SIG-M5 treated with dmso at 0.1 percent for 504 hours (cell line): ENCODE measurements around the gene ASTE1.
A peak's percentile ranks its signal among the peaks of the same experiment; 100 is the strongest.
"Not testable (repeated sequence)": the region's sequence is repeated elsewhere in the genome, so short reads cannot be mapped to it uniquely, and the experiment has no call there.

ENCODE experiments used
- DNase-seq: peaks from one replicate; lab custom pipeline; 2025; ENCODE audit not compliant: unreplicated experiment; lab: John Stamatoyannopoulos, UW

The ASTE1 gene, protein sequence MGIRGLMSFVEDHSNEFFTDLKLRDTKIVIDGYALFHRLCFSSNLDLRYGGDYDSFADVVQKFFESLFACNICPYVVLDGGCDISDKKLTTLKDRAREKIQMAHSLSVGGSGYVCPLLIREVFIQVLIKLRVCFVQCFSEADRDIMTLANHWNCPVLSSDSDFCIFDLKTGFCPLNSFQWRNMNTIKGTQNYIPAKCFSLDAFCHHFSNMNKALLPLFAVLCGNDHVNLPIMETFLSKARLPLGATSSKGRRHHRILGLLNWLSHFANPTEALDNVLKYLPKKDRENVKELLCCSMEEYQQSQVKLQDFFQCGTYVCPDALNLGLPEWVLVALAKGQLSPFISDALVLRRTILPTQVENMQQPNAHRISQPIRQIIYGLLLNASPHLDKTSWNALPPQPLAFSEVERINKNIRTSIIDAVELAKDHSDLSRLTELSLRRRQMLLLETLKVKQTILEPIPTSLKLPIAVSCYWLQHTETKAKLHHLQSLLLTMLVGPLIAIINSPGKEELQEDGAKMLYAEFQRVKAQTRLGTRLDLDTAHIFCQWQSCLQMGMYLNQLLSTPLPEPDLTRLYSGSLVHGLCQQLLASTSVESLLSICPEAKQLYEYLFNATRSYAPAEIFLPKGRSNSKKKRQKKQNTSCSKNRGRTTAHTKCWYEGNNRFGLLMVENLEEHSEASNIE

GRCh38 chr3:131026321-131027151, at the start of gene ASTE1, which contains the start of gene NEK11:
ASTE1 (minus strand) TSS chr3:131026825; CDS start chr3:131025306, 1,519 bp downstream.
NEK11 (plus strand) TSS chr3:131026877; CDS start chr3:131029709, 2,832 bp downstream.
- peak; percentile 89 for DNase-seq

- no peak for DNase-seq
These were observed 49.2 kb upstream of the ASTE1 start for GRCh38 chr3:131075632-131076328.

GRCh38 chr3:131072845-131073244, 46.2 kb upstream of the ASTE1 start:
- DNase-seq, result no peak

DNA sequence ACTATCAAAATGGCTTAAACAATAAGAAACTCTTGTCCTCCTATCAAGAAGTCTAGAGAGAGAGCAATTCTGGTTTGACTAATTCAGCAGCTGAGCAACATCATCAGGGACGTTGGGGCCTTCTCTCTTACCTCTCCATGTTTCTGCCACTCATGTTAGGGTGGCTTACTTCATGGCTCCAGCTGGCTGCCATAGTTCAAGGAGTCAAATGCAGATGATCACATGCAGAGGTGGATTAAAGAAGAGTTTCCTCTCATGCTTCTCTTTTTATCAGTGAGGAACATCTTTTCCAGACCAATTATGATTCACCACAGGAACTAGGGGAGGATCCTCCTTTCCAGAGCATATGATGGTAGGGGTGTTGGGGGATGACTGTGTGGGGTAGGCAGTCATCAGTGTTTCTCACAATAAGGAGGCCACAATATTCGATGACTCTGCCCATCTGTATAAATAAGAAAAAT, 45.5 kb upstream of the ASTE1 start:
- no peak for DNase-seq

- DNase-seq, result no peak
These were observed 41.4 kb upstream of the ASTE1 start for GRCh38 chr3:131067983-131068382.

DNA sequence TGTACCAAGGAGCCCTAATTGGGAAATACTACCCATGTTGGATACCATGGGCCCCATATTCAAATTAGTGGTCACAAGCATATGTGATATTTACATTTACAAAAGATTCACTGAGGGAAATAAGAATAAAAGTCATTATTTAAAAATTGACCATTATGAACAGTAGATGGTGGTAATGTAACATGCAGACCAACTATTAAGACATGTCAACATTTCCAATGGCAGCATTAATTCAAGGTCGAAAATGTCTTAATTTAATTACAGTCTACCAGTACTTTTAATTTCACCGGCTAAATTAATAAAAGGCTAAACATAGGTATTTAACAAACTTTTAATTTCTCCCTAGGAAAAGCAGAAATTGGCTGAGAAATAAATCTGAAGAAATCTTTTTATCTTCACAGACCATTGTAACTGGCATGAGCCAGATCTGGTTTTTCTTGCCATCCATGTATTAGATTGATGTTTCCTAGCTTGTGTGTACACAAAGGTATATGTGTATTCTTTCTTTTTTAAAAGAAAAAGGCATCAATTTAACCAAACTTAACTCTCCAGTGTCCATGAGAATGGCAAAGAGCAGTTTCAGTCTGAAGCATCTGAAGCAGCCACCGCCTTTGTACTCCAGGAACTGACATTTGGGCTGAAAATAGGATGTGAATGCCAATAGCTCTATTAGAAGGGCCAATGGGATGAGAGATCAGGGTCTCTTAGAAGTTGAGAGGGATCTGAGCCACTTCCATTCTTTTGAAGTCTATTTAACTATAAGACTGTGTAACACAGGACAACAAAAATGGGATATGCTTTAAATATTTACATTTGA, 26.6 kb upstream of the ASTE1 start:
- DNase-seq, result no peak

- no peak for DNase-seq
These were observed 23.4 kb upstream of the ASTE1 start for GRCh38 chr3:131050001-131050400.

GRCh38 chr3:131048030-131048429, 21.4 kb upstream of the ASTE1 start:
- DNase-seq, result no peak

DNA sequence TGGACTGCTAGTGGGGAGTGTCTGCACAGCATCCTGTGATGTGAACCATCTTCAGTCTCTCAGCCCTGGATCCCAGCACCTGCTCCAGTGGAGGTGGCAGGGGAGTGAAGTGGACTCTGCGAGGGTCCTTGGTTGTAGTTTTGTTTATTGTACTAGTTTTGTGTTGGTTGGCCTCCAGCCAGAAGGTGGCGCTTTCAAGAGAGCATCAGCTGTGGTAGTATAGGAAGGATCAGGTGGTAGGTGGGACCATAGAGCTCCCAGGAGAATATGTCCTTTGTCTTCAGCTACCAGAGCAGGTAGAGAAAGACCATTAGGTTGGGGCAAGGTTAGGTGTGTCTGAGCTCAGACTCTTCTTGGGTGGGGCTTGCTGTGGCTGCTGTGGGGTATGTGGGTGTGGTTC, 21.0 kb upstream of the ASTE1 start:
- DNase-seq, result no peak

GRCh38 chr3:131042271-131042985, 15.8 kb upstream of the ASTE1 start:
- not testable (repeated sequence) for DNase-seq

DNA sequence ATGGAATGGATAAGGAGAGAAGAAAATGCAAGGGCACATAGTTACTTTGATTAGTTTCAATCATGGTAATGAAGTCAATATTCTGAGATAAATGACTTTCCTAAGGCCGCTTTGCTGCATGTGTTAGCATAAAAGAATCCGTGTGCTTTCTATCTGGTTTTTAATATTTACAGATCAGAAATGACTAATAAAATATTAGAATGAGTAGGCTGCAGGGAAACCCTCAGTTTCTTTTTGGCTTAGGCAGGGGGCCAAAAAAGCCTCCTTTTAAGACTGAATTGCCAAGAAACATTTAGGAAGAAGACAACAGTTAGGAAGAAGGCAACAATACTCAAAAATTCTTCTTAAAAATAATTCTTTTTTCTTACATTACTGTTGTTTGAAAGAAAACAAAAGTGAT, 11.7 kb upstream of the ASTE1 start:
- no peak for DNase-seq

GRCh38 chr3:131036986-131037385, 10.4 kb upstream of the ASTE1 start:
- DNase-seq, result no peak

DNA sequence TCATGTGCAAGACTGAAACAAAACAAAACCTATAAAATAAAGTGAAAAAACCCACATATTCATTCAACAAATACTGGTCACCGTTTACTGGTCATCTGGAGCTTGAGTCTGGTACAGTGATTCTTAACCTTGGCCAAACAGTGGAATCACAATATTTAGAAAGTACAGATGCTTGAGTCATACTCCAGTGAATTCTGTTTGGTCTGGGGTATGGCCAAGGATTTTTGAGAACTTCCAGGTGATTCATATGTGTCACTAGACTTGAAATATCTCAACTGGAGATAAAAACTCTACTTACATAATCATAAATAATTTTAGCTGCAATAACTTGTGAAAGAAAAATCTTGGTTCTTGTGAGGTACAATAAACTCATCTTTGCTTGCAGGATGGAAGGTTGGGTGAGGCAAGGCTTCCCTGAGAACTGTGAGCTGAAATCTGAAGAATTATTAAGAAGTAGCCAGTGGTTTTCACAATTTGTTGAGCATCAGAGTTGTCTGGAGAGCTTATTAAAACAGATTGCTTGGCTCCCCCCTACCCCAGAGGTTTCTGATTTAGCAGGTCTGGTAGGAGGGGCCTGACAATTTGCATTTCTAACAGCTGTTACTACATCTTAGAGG, 9.7 kb upstream of the ASTE1 start:
- DNase-seq, result no peak

DNA sequence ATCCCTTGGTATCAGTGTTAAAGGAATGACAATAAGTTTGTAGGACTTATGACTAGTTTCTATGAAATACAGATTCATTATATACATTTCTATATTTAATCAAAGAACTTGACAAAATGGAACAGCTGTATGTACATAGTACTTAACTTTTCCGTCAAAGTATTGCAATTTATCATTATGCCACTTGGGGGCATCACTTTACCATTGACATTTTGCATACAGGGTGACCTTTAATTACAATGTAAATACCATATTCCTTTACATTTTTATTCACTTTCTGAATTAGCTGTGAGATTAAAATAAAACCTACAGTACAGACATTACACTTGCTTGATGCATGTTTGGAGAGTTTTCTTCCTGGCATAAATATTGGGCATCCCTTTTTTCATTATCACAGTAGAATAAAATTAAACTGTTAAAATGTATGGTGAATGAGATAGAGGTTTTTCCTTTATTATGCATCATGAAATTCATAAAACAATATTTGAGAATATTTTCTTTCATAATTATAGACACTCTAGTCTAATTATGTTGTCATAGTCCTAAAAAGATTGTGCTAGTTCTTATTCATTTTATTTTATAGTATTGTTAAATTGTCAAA, 7.0 kb upstream of the ASTE1 start:
- peak; percentile 41 for DNase-seq

DNA sequence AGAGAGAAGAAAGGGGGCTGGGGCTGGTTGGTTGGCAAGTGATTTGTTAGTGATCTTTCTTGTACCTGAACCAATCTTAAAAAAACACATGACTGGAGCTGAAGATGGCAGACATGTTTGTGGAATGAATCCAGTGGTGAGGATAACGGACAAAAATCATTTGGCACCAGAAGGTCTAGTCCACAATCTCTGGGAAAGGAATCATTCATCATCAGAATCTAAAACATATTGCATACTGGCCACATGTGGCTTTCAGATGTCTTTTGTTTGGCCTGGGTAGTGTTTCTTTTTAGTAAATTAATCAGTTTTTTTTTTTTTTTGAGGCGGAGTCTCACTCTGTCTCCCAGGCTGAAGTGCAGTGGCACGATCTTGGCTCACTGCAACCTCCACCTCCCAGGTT, 5.0 kb upstream of the ASTE1 start:
- DNase-seq, result no peak

DNA sequence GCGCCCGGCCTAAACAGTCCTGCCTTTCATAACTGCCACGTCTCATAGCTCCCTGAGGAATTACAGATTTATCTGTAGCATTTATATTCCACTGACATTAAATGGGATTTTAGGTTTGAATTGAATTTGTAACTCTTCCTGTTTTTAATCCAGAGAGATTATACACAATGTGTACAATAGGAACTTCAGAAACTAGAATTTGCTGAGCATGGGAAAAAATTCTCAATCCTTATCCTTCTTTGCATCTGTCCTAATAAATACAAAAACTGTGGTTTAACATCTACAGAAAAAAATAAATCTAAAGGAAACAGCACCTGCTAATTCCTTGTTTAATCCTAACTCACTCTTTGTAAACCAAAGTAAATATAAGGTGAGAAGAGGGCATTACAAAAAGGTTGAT, 2.2 kb upstream of the ASTE1 start:
- DNase-seq, result no peak

DNA sequence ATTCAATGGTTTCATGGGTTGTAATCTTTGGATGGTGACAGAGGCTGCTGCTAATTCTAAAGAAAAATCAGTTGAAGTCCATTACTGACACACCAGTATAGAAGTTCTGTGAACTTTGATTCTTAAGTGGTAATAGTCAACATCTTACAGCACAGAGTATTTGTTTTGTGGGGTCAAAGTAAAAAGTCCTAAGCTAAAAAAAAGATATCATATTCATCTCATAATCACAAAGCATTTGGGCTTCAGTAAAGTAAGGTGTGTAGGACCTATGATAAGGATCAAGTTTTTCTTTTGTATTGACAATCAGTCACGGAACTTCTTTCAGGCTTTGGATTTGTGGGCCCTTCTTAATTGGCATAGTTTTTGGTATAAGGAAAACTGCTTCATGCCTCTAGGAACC, 1.1 kb downstream of the ASTE1 start:
- no peak for DNase-seq

- DNase-seq, result peak; percentile 83
These were observed 6.4 kb downstream of the ASTE1 start for GRCh38 chr3:131020122-131020693.
